GM12878 (cell line): Measurements from ENCODE around the gene COL5A1. TPM values are rescaled to one million over a fixed set of nuclear protein-coding genes. Genes with fewer than 3 reads are reported as not detected.

Experiments
- ATAC-seq: fragments of 200-7000 bp; cut with Tn5 transposase; 3 replicates; pipeline ENCODE4 v1.9.1; 2020; ENCODE audit warnings: mild to moderate bottlenecking, moderate library complexity
- BruUV-seq: library from RNA; stranded (reverse); fragments of 400-500 nt; replicated peaks from 2 replicates; lab custom pipeline; 2021; lab: Mats Ljungman, UMichigan
- CTCF ChIA-PET: fragments of 300-600 bp; sonication (Branson Sonifier 250); formaldehyde crosslinking; extraction: SDS; loops from one replicate; lab custom pipeline; 2021; ENCODE audit warnings: inconsistent platforms; lab: Yijun Ruan, JAX
- POLR2A ChIA-PET: fragments of 350-600 bp; formaldehyde crosslinking; extraction: SDS; loops from one replicate; lab custom pipeline; 2021; ENCODE audit warnings: inconsistent platforms; lab: Charles Lee
- RAD21 ChIA-PET: fragments of 300-600 bp; sonication (Branson Sonifier 250); formaldehyde crosslinking; loops from one replicate; lab custom pipeline; 2023; ENCODE audit warnings: antibody characterized with exemption; ENCODE audit not compliant: unreplicated experiment; lab: Charles Lee
- SMC1A ChIA-PET: fragments of 300-600 bp; sonication (Branson Sonifier 250); formaldehyde crosslinking; loops from one replicate; lab custom pipeline; 2023; ENCODE audit not compliant: unreplicated experiment, uncharacterized antibody; lab: Charles Lee
- DNase-seq: peaks from one replicate; pipeline ENCODE4 v3.0.0-alpha.2; 2011; ENCODE audit warnings: low read depth, low spot score
- FAIRE-seq: peaks from 3 replicates; lab custom pipeline; 2011; peaks lifted over from hg19 to GRCh38; lab: Jason Lieb, UNC
- H2AFZ ChIP-seq: 2 replicates; pipeline ENCODE4 v1.6.0; 2011; ENCODE audit warnings: low read depth, low read length, control low read depth; ENCODE audit not compliant: control insufficient read depth
- H3K27ac ChIP-seq: 2 replicates; pipeline ENCODE4 v1.5.1; 2011; ENCODE audit warnings: control low read depth; ENCODE audit not compliant: control insufficient read depth, insufficient read depth
- H3K27me3 ChIP-seq, 2 experiments: replicated peaks in 1 of 2; 2 replicates each; pipeline versions ENCODE4 v1.6.0 to v1.6.1; 2011; ENCODE audit warnings: low read length in 1 of 2; ENCODE audit not compliant: control insufficient read depth in 2 of 2, insufficient read depth in 2 of 2
- H3K36me3 ChIP-seq, 2 experiments: 2 replicates each; pipeline ENCODE4 v1.5.1; 2011; ENCODE audit warnings: low read length in 1 of 2; ENCODE audit not compliant: control insufficient read depth in 2 of 2, insufficient read depth in 2 of 2
- H3K4me1 ChIP-seq: 2 replicates; pipeline ENCODE4 v1.6.1; 2011; ENCODE audit warnings: mild to moderate bottlenecking, low read length, moderate library complexity, mixed read lengths; ENCODE audit not compliant: control insufficient read depth, insufficient read depth
- H3K4me2 ChIP-seq: 2 replicates; pipeline ENCODE4 v1.6.0; 2011; ENCODE audit warnings: control low read depth; ENCODE audit not compliant: control insufficient read depth, insufficient read depth
- H3K4me3 ChIP-seq: fragments of 200-600 bp; sonication (generic); 2 replicates; pipeline ENCODE4 v1.5.1; 2016
- H3K79me2 ChIP-seq: 2 replicates; pipeline ENCODE4 v1.6.0; 2011; ENCODE audit warnings: low read length; ENCODE audit not compliant: control insufficient read depth, insufficient read depth
- H3K9ac ChIP-seq: 2 replicates; pipeline ENCODE4 v1.8.0; 2011; ENCODE audit warnings: low read length, control low read depth, mixed read lengths; ENCODE audit not compliant: control insufficient read depth, insufficient read depth
- H3K9me3 ChIP-seq: replicated peaks from 3 replicates; pipeline ENCODE4 v1.5.1; 2011; ENCODE audit warnings: mild to moderate bottlenecking, low read length; ENCODE audit not compliant: control insufficient read depth, insufficient read depth
- H4K20me1 ChIP-seq: 2 replicates; pipeline ENCODE4 v1.6.0; 2011; ENCODE audit not compliant: control insufficient read depth, insufficient read depth
- ATF3 ChIP-seq: IDR thresholded peaks from 2 replicates; pipeline ENCODE4 v1.6.1; 2011; ENCODE audit warnings: low read depth, mild to moderate bottlenecking, low read length, moderate library complexity, borderline replicate concordance; ENCODE audit errors: extremely low read depth
- CREB1 ChIP-seq: IDR thresholded peaks from 2 replicates; pipeline ENCODE4 v1.6.1; 2012; ENCODE audit warnings: low read depth, mild to moderate bottlenecking, inconsistent platforms
- CREM ChIP-seq: IDR thresholded peaks from 2 replicates; pipeline ENCODE4 v1.6.1; 2014; ENCODE audit warnings: antibody characterized with exemption, low read depth
- EGR1 ChIP-seq, 2 experiments: IDR thresholded peaks; 1 replicate in 1 of 2; 2 replicates in 1 of 2; pipeline ENCODE4 v1.6.1; 2011 to 2012; ENCODE audit warnings: low read depth in 2 of 2, low read length in 2 of 2, borderline replicate concordance in 1 of 2, mild to moderate bottlenecking in 1 of 2, moderate library complexity in 1 of 2
- KAT2A ChIP-seq: conservative IDR thresholded peaks from 2 replicates; pipeline ENCODE4 v1.6.1; 2011; ENCODE audit warnings: low read depth, low read length; ENCODE audit not compliant: control insufficient read depth
- MYB ChIP-seq: fragments of 150-350 bp; IDR thresholded peaks from 2 replicates; pipeline ENCODE4 v1.6.1; 2014; ENCODE audit warnings: mild to moderate bottlenecking, low read depth, low read length, borderline replicate concordance
- NFIC ChIP-seq: IDR thresholded peaks from 2 replicates; pipeline ENCODE4 v1.6.1; 2012; ENCODE audit warnings: low read depth, mild to moderate bottlenecking, inconsistent platforms, low read length, moderate library complexity
- NFYB ChIP-seq: IDR thresholded peaks from 2 replicates; pipeline ENCODE4 v1.6.1; 2011; ENCODE audit warnings: low read depth, mild to moderate bottlenecking, low read length, improper control_type of control experiment, moderate library complexity; ENCODE audit not compliant: insufficient read depth
- POU2F2 ChIP-seq: IDR thresholded peaks from 3 replicates; pipeline ENCODE4 v1.6.1; 2011; ENCODE audit warnings: low read depth, mild to moderate bottlenecking, low read length, borderline replicate concordance
- RCOR1 ChIP-seq: conservative IDR thresholded peaks from 2 replicates; pipeline ENCODE4 v1.6.1; 2012; ENCODE audit warnings: low read depth, low read length, improper control_type of control experiment
- RELB ChIP-seq: fragments of 450-650 bp; IDR thresholded peaks from 2 replicates; pipeline ENCODE4 v1.6.1; 2017; ENCODE audit warnings: low read depth, mild to moderate bottlenecking, moderate library complexity
- RUNX3 ChIP-seq: IDR thresholded peaks from 2 replicates; pipeline ENCODE4 v1.6.1; 2012; ENCODE audit warnings: low read length, inconsistent platforms
- SMAD5 ChIP-seq: IDR thresholded peaks from 2 replicates; pipeline ENCODE4 v1.6.1; 2016; ENCODE audit warnings: antibody characterized with exemption, low read depth
- YY1 ChIP-seq: IDR thresholded peaks from 2 replicates; pipeline ENCODE4 v1.6.1; 2011; ENCODE audit warnings: low read depth, mild to moderate bottlenecking, low read length
- ZNF384 ChIP-seq: IDR thresholded peaks from 2 replicates; pipeline ENCODE4 v1.6.1; 2012; ENCODE audit warnings: low read depth, mild to moderate bottlenecking, low read length, improper control_type of control experiment, borderline replicate concordance
- WGBS: methylation state at CpG from one replicate; pipeline ENCODE4 v1.1.6; 2016; ENCODE audit warnings: low lambda C conversion rate; ENCODE audit not compliant: insufficient replicate concordance, insufficient coverage; ENCODE audit errors: missing lambda C conversion rate; 5-methylcytosine and 5-hydroxymethylcytosine counted together
- in situ Hi-C: fragments of 300-500 bp; cut with MboI; formaldehyde crosslinking; loops from 9 replicates; pipeline ENCODE4 v1.14.3; 2018; ENCODE audit warnings: mixed read lengths
- intact Hi-C: fragments of 100-400 bp; cut with micrococcal nuclease; formaldehyde crosslinking; loops from one replicate; pipeline ENCODE4 v1.14.2; 2022; ENCODE audit not compliant: unreplicated experiment
- polyA plus RNA-seq, 11 experiments: library from polyadenylated mRNA; depleted of rRNA in 4 of 11; unstranded in 6 of 11; stranded (reverse) in 5 of 11; fragments of >200 nt; fragmentation: Nextera tagmentation in 4 of 11; fragmentation: Illumina TruSeq in 1 of 11; extraction: Ambion mirVana in 4 of 11; extraction: Trizol in 1 of 11; gene quantifications; 1 replicate in 1 of 11; 2 replicates in 10 of 11; pipeline versions ENCODE4 v1.2.1 to v1.2.3, GENCODE V29; 2011 to 2016; ENCODE audit warnings: inconsistent platforms in 2 of 11, missing spikeins in 2 of 11, low read depth in 1 of 11
- total RNA-seq, 4 experiments: library from RNA; depleted of rRNA in 3 of 4; stranded (reverse); fragments of >200 nt in 3 of 4; fragmentation: Illumina TruSeq in 1 of 4; extraction: Trizol in 1 of 4; gene quantifications; 2 replicates each; pipeline versions ENCODE4 v1.2.1 to v1.2.3, GENCODE V29; 2013 to 2021

The COL5A1 gene
- total and polyA plus RNA-seq, 10 of the 15 experiments (the other 5 are each of a cell fraction or from before 2014, with no cell fraction given): under 0.01 to 0.15 (median 0.13) TPM; not detected in 4

- H3K79me2 ChIP-seq: no peaks in the 10 kb centered on the region
- no peak overlapping the region for H3K27ac ChIP-seq
- no peaks in the 10 kb centered on the region for H3K36me3 ChIP-seq
- H3K9ac ChIP-seq: no peak overlapping the region
- no peak overlapping the region for H3K4me2 ChIP-seq
- SMC1A ChIA-PET: no interaction called here
- TF ChIP-seq ZNF384 (no peak), RCOR1 (no peak), EGR1 (IDR thresholded peaks at IDR 0.05; ENCODE audit: borderline replicate concordance in 1 of 2, low read depth in 2 of 2, low read length in 2 of 2) (no peak)
- TF ChIP-seq, all 136 proteins: peak for 0
- Histone ChIP-seq H2AFZ (no peak overlapping the region), H3K4me3 (no peak overlapping the region), H3K27me3 (peaks cover 0 to 2% of the 10 kb centered on the region in 2 experiments; a peak in 2 of 4 replicates), H3K4me1 (no peaks in the 10 kb centered on the region), H4K20me1 (no peaks in the 10 kb centered on the region), H3K9me3 (no peaks in the 10 kb centered on the region)
- DNase-seq (no peak), ATAC-seq (no peak), FAIRE-seq (no peak)
- intact Hi-C loops: no loop called here
- ChIA-PET RAD21 (no interaction called here), POLR2A (no interaction called here), CTCF (no interaction called here)
- WGBS: under 1% methylated on average over 6 of the region's 6 CpGs
- no TSS peak for BruUV-seq
- in situ Hi-C loops: no loop called here
Measured at GRCh38 chr9:134622896-134623257, 18.7 kb upstream of the COL5A1 start.

- H2AFZ ChIP-seq: no peak overlapping the region
- peaks cover 0 to 2% of the 10 kb centered on the region in 2 experiments; a peak in 2 of 4 replicates for H3K27me3 ChIP-seq
- POLR2A ChIA-PET: no interaction called here
- H3K9me3 ChIP-seq: no peaks in the 10 kb centered on the region
- H3K9ac ChIP-seq: no peak overlapping the region
- H3K4me1 ChIP-seq: no peaks in the 10 kb centered on the region
- BruUV-seq: no TSS peak
- DNase-seq (no peak), FAIRE-seq (no peak), ATAC-seq (no peak)
- H3K79me2 ChIP-seq: no peaks in the 10 kb centered on the region
- in situ Hi-C loops: no loop called here
- RAD21 ChIA-PET: no interaction called here
- WGBS: 36% methylated on average over 28 of the region's 29 CpGs
- intact Hi-C loops: no loop called here
- SMC1A ChIA-PET: no interaction called here
- TF ChIP-seq NFIC: no peak
- no peak for TF ChIP-seq CREM
- TF ChIP-seq SMAD5: no peak
- no peak for TF ChIP-seq NFYB
- TF ChIP-seq KAT2A: no peak
- TF ChIP-seq RUNX3: no peak
- no peak for TF ChIP-seq MYB
- TF ChIP-seq RELB: no peak
- TF ChIP-seq YY1: no peak
- no peak for TF ChIP-seq POU2F2
- TF ChIP-seq ATF3: no peak
- no peak for TF ChIP-seq CREB1
- no peak overlapping the region for H3K27ac ChIP-seq
- H3K4me3 ChIP-seq: no peak overlapping the region
- no peaks in the 10 kb centered on the region for H3K36me3 ChIP-seq
- H4K20me1 ChIP-seq: no peaks in the 10 kb centered on the region
- H3K4me2 ChIP-seq: no peak overlapping the region
- CTCF ChIA-PET: no interaction called here
Measured at GRCh38 chr9:134623258-134624066, 18.1 kb upstream of the COL5A1 start.
